ENCODE data around the gene FAM162A.

FAM162A gene

GRCh38 chr3:122382888-122383666 lies 905 bp upstream of the FAM162A start, which contains the start of gene MIX23:
Gene MIX23, minus strand, starts transcription at chr3:122383231. Its CDS starts 7 bp downstream, at chr3:122383224.
- Histone ChIP-seq H3K27ac (ENCODE audit: low read depth, low read length) (peak within 1 kb of the TSS; percentile 86), H3K9ac (ENCODE audit: low read depth in 1 of 2, low read length in 2 of 2) (peak within 1 kb of the TSS; percentile 78 to 95), H3K4me1 (ENCODE audit: control insufficient read depth in 1 of 2, insufficient read depth in 2 of 2, low read length in 2 of 2) (peaks cover 16 to 23% of the 10 kb centered on the region in 2 donors), H3K36me3 (ENCODE audit: control insufficient read depth in 1 of 2, insufficient read depth in 2 of 2, low read length in 2 of 2) (no peaks in the 10 kb centered on the region), H3K27me3 (ENCODE audit: control insufficient read depth in 1 of 2, insufficient read depth in 2 of 2, low read length in 2 of 2) (no peaks in the 10 kb centered on the region), H3K4me3 (ENCODE audit: low read depth in 1 of 2, low read length in 2 of 2) (peak within 1 kb of the TSS; percentile 96 to 97), H3K9me3 (ENCODE audit: control insufficient read depth in 1 of 2, low read length in 2 of 2) (no peaks in the 10 kb centered on the region)

- H3K27ac ChIP-seq (ENCODE audit: low read depth, low read length): no peak overlapping the region
- peaks cover 10 to 23% of the 10 kb centered on the region in 2 donors for H3K4me1 ChIP-seq (ENCODE audit: control insufficient read depth in 1 of 2, insufficient read depth in 2 of 2, low read length in 2 of 2)
- H3K4me3 ChIP-seq (ENCODE audit: low read depth in 1 of 2, low read length in 2 of 2): no peak overlapping the region
- no peaks in the 10 kb centered on the region for H3K9me3 ChIP-seq (ENCODE audit: control insufficient read depth in 1 of 2, low read length in 2 of 2)
- H3K36me3 ChIP-seq (ENCODE audit: control insufficient read depth in 1 of 2, insufficient read depth in 2 of 2, low read length in 2 of 2): no peaks in the 10 kb centered on the region
- no peaks in the 10 kb centered on the region for H3K27me3 ChIP-seq (ENCODE audit: control insufficient read depth in 1 of 2, insufficient read depth in 2 of 2, low read length in 2 of 2)
- no peak overlapping the region for H3K9ac ChIP-seq (ENCODE audit: low read depth in 1 of 2, low read length in 2 of 2)
Observed at GRCh38 chr3:122387709-122388108, 3.7 kb downstream of the FAM162A start.

GRCh38 chr3:122389197-122389596 lies 5.2 kb downstream of the FAM162A start:
- no peak overlapping the region for H3K27ac ChIP-seq (ENCODE audit: low read depth, low read length)
- peaks cover 10 to 23% of the 10 kb centered on the region in 2 donors for H3K4me1 ChIP-seq (ENCODE audit: control insufficient read depth in 1 of 2, insufficient read depth in 2 of 2, low read length in 2 of 2)
- no peak overlapping the region for H3K4me3 ChIP-seq (ENCODE audit: low read depth in 1 of 2, low read length in 2 of 2)
- H3K27me3 ChIP-seq (ENCODE audit: control insufficient read depth in 1 of 2, insufficient read depth in 2 of 2, low read length in 2 of 2): no peaks in the 10 kb centered on the region
- H3K9me3 ChIP-seq (ENCODE audit: control insufficient read depth in 1 of 2, low read length in 2 of 2): no peaks in the 10 kb centered on the region
- H3K36me3 ChIP-seq (ENCODE audit: control insufficient read depth in 1 of 2, insufficient read depth in 2 of 2, low read length in 2 of 2): peaks cover 0 to 5% of the 10 kb centered on the region in 2 donors
- H3K9ac ChIP-seq (ENCODE audit: low read depth in 1 of 2, low read length in 2 of 2): no peak overlapping the region

- Histone ChIP-seq H3K27ac (ENCODE audit: low read depth, low read length) (no peak overlapping the region), H3K9ac (ENCODE audit: low read depth in 1 of 2, low read length in 2 of 2) (no peak overlapping the region), H3K4me3 (ENCODE audit: low read depth in 1 of 2, low read length in 2 of 2) (no peak overlapping the region), H3K9me3 (ENCODE audit: control insufficient read depth in 1 of 2, low read length in 2 of 2) (no peaks in the 10 kb centered on the region), H3K36me3 (ENCODE audit: control insufficient read depth in 1 of 2, insufficient read depth in 2 of 2, low read length in 2 of 2) (peaks cover 0 to 6% of the 10 kb centered on the region in 2 donors), H3K4me1 (ENCODE audit: control insufficient read depth in 1 of 2, insufficient read depth in 2 of 2, low read length in 2 of 2) (peaks cover 4 to 17% of the 10 kb centered on the region in 2 donors), H3K27me3 (ENCODE audit: control insufficient read depth in 1 of 2, insufficient read depth in 2 of 2, low read length in 2 of 2) (no peaks in the 10 kb centered on the region)
Observed at GRCh38 chr3:122389892-122390291, 5.9 kb downstream of the FAM162A start.

- no peak overlapping the region for H3K9ac ChIP-seq (ENCODE audit: low read depth in 1 of 2, low read length in 2 of 2)
- H3K4me3 ChIP-seq (ENCODE audit: low read depth in 1 of 2, low read length in 2 of 2): no peak overlapping the region
- H3K9me3 ChIP-seq (ENCODE audit: control insufficient read depth in 1 of 2, low read length in 2 of 2): no peaks in the 10 kb centered on the region
- H3K27ac ChIP-seq (ENCODE audit: low read depth, low read length): no peak overlapping the region
- no peaks in the 10 kb centered on the region for H3K27me3 ChIP-seq (ENCODE audit: control insufficient read depth in 1 of 2, insufficient read depth in 2 of 2, low read length in 2 of 2)
- H3K36me3 ChIP-seq (ENCODE audit: control insufficient read depth in 1 of 2, insufficient read depth in 2 of 2, low read length in 2 of 2): peaks cover 0 to 6% of the 10 kb centered on the region in 2 donors
- peaks cover 0 to 11% of the 10 kb centered on the region in 2 donors for H3K4me1 ChIP-seq (ENCODE audit: control insufficient read depth in 1 of 2, insufficient read depth in 2 of 2, low read length in 2 of 2)
Observed at GRCh38 chr3:122390665-122391064, 6.7 kb downstream of the FAM162A start.

- H3K4me3 ChIP-seq (ENCODE audit: low read depth in 1 of 2, low read length in 2 of 2): no peak overlapping the region
- no peaks in the 10 kb centered on the region for H3K9me3 ChIP-seq (ENCODE audit: control insufficient read depth in 1 of 2, low read length in 2 of 2)
- H3K9ac ChIP-seq (ENCODE audit: low read depth in 1 of 2, low read length in 2 of 2): no peak overlapping the region
- peaks cover 0 to 6% of the 10 kb centered on the region in 2 donors for H3K36me3 ChIP-seq (ENCODE audit: control insufficient read depth in 1 of 2, insufficient read depth in 2 of 2, low read length in 2 of 2)
- no peak overlapping the region for H3K27ac ChIP-seq (ENCODE audit: low read depth, low read length)
- no peaks in the 10 kb centered on the region for H3K27me3 ChIP-seq (ENCODE audit: control insufficient read depth in 1 of 2, insufficient read depth in 2 of 2, low read length in 2 of 2)
- peaks cover 0 to 7% of the 10 kb centered on the region in 2 donors for H3K4me1 ChIP-seq (ENCODE audit: control insufficient read depth in 1 of 2, insufficient read depth in 2 of 2, low read length in 2 of 2)
Observed at GRCh38 chr3:122391681-122392446, 7.9 kb downstream of the FAM162A start.

- H3K4me1 ChIP-seq (ENCODE audit: control insufficient read depth in 1 of 2, insufficient read depth in 2 of 2, low read length in 2 of 2): peaks cover 0 to 7% of the 10 kb centered on the region in 2 donors
- H3K9me3 ChIP-seq (ENCODE audit: control insufficient read depth in 1 of 2, low read length in 2 of 2): no peaks in the 10 kb centered on the region
- peaks cover 0 to 6% of the 10 kb centered on the region in 2 donors for H3K36me3 ChIP-seq (ENCODE audit: control insufficient read depth in 1 of 2, insufficient read depth in 2 of 2, low read length in 2 of 2)
- H3K27me3 ChIP-seq (ENCODE audit: control insufficient read depth in 1 of 2, insufficient read depth in 2 of 2, low read length in 2 of 2): no peaks in the 10 kb centered on the region
- H3K9ac ChIP-seq (ENCODE audit: low read depth in 1 of 2, low read length in 2 of 2): no peak overlapping the region
- no peak overlapping the region for H3K4me3 ChIP-seq (ENCODE audit: low read depth in 1 of 2, low read length in 2 of 2)
- H3K27ac ChIP-seq (ENCODE audit: low read depth, low read length): no peak overlapping the region
Observed at GRCh38 chr3:122392868-122393844, 9.2 kb downstream of the FAM162A start.

GRCh38 chr3:122394173-122394572 lies 10.2 kb downstream of the FAM162A start:
- Histone ChIP-seq H3K36me3 (ENCODE audit: control insufficient read depth in 1 of 2, insufficient read depth in 2 of 2, low read length in 2 of 2) (peaks cover 0 to 6% of the 10 kb centered on the region in 2 donors), H3K4me1 (ENCODE audit: control insufficient read depth in 1 of 2, insufficient read depth in 2 of 2, low read length in 2 of 2) (peaks cover 0 to 7% of the 10 kb centered on the region in 2 donors), H3K27me3 (ENCODE audit: control insufficient read depth in 1 of 2, insufficient read depth in 2 of 2, low read length in 2 of 2) (no peaks in the 10 kb centered on the region), H3K9me3 (ENCODE audit: control insufficient read depth in 1 of 2, low read length in 2 of 2) (no peaks in the 10 kb centered on the region), H3K27ac (ENCODE audit: low read depth, low read length) (no peak overlapping the region), H3K4me3 (ENCODE audit: low read depth in 1 of 2, low read length in 2 of 2) (no peak overlapping the region), H3K9ac (ENCODE audit: low read depth in 1 of 2, low read length in 2 of 2) (no peak overlapping the region)

GRCh38 chr3:122395582-122395981 lies 11.6 kb downstream of the FAM162A start:
- peaks cover 0 to 6% of the 10 kb centered on the region in 2 donors for H3K36me3 ChIP-seq (ENCODE audit: control insufficient read depth in 1 of 2, insufficient read depth in 2 of 2, low read length in 2 of 2)
- H3K9ac ChIP-seq (ENCODE audit: low read depth in 1 of 2, low read length in 2 of 2): no peak overlapping the region
- no peaks in the 10 kb centered on the region for H3K27me3 ChIP-seq (ENCODE audit: control insufficient read depth in 1 of 2, insufficient read depth in 2 of 2, low read length in 2 of 2)
- peaks cover 0 to 7% of the 10 kb centered on the region in 2 donors for H3K4me1 ChIP-seq (ENCODE audit: control insufficient read depth in 1 of 2, insufficient read depth in 2 of 2, low read length in 2 of 2)
- H3K9me3 ChIP-seq (ENCODE audit: control insufficient read depth in 1 of 2, low read length in 2 of 2): no peaks in the 10 kb centered on the region
- no peak overlapping the region for H3K27ac ChIP-seq (ENCODE audit: low read depth, low read length)
- H3K4me3 ChIP-seq (ENCODE audit: low read depth in 1 of 2, low read length in 2 of 2): no peak overlapping the region

Data from duodenal mucosa (tissue), 2 donors.